ENCODE measurements around the gene DYNC1I2.

DNA sequence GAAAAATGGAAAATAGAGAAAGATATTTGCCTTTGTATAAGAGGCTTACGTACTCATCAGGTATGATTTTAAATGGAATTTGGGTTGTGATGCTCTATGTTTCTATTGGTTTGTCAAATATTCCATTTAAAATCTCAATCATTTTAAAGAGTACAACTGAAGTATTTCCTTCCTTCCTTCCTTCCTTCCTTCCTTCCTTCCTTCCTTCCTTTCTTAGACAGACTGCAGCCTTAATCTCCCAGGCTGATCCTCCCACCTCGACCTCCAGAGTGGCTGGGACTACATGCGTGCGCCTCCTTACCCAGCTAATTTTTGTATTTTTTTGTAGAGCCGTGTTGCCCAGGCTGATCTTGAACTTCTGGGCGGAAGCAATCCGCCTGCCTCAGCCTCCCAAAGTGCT, 15.4 kb upstream of the DYNC1I2 start:
- TF ChIP-seq, protein P1, sequence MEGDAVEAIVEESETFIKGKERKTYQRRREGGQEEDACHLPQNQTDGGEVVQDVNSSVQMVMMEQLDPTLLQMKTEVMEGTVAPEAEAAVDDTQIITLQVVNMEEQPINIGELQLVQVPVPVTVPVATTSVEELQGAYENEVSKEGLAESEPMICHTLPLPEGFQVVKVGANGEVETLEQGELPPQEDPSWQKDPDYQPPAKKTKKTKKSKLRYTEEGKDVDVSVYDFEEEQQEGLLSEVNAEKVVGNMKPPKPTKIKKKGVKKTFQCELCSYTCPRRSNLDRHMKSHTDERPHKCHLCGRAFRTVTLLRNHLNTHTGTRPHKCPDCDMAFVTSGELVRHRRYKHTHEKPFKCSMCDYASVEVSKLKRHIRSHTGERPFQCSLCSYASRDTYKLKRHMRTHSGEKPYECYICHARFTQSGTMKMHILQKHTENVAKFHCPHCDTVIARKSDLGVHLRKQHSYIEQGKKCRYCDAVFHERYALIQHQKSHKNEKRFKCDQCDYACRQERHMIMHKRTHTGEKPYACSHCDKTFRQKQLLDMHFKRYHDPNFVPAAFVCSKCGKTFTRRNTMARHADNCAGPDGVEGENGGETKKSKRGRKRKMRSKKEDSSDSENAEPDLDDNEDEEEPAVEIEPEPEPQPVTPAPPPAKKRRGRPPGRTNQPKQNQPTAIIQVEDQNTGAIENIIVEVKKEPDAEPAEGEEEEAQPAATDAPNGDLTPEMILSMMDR (IDR thresholded peaks at IDR 0.05), result no peak
- no peak for TF ChIP-seq POLR2AphosphoS5 (IDR thresholded peaks at IDR 0.05)
- no peak for TF ChIP-seq EP300 (IDR thresholded peaks at IDR 0.05; ENCODE audit: low read depth)
- TF ChIP-seq POLR2A (IDR thresholded peaks at IDR 0.05), result no peak

Measured in transverse colon (tissue), 4 donors.